H9 (cell line): Measurements from ENCODE around the gene BCAS3. TPM values are rescaled to one million over a fixed set of nuclear protein-coding genes. Genes with fewer than 3 reads are reported as not detected.

ENCODE experiments used
- DNase-seq: peaks from one replicate; pipeline ENCODE4 v3.0.0-alpha.2; 2017
- H2AFZ ChIP-seq: one replicate; pipeline ENCODE4 v1.6.1; 2013; ENCODE audit warnings: mild to moderate bottlenecking, low read length, control low read depth, moderate library complexity
- H2AK5ac ChIP-seq: 2 replicates; pipeline ENCODE4 v1.6.1; 2013; ENCODE audit warnings: low read length, control low read depth, mixed read lengths; ENCODE audit not compliant: insufficient read length
- H2BK120ac ChIP-seq: one replicate; pipeline ENCODE4 v1.6.1; 2013; ENCODE audit warnings: low read depth, mild to moderate bottlenecking, low read length, control low read depth, inconsistent platforms; ENCODE audit not compliant: poor library complexity, severe bottlenecking
- H2BK12ac ChIP-seq: 2 replicates; pipeline ENCODE4 v1.6.1; 2013; ENCODE audit warnings: low read length, control low read depth, mixed read lengths, low read depth; ENCODE audit not compliant: insufficient read length
- H2BK15ac ChIP-seq: 2 replicates; pipeline ENCODE4 v1.6.1; 2013; ENCODE audit warnings: low read depth, low read length, control low read depth
- H2BK20ac ChIP-seq: one replicate; pipeline ENCODE4 v1.6.1; 2013; ENCODE audit warnings: low read depth, mild to moderate bottlenecking, low read length, control low read depth, inconsistent platforms; ENCODE audit not compliant: poor library complexity, severe bottlenecking
- H2BK5ac ChIP-seq: 2 replicates; pipeline ENCODE4 v1.6.1; 2013; ENCODE audit warnings: low read length, control low read depth, mixed read lengths; ENCODE audit not compliant: insufficient read length
- H3K14ac ChIP-seq: 2 replicates; pipeline ENCODE4 v1.6.1; 2013; ENCODE audit warnings: low read length, control low read depth; ENCODE audit not compliant: insufficient read depth
- H3K18ac ChIP-seq: 2 replicates; pipeline ENCODE4 v1.6.1; 2013; ENCODE audit warnings: low read depth, mild to moderate bottlenecking, mixed read lengths, low read length, control low read depth; ENCODE audit not compliant: insufficient read length
- H3K23ac ChIP-seq: 2 replicates; pipeline ENCODE4 v1.6.1; 2013; ENCODE audit warnings: low read length, control low read depth, mixed read lengths, low read depth; ENCODE audit not compliant: insufficient read length
- H3K23me2 ChIP-seq: 2 replicates; pipeline ENCODE4 v1.6.1; 2013; ENCODE audit warnings: low read depth, mild to moderate bottlenecking, mixed read lengths, low read length, control low read depth; ENCODE audit not compliant: insufficient read length, poor library complexity, severe bottlenecking
- H3K27ac ChIP-seq: 2 replicates; pipeline ENCODE4 v1.5.1; 2013; ENCODE audit warnings: low read length, control low read depth, mixed read lengths, low read depth; ENCODE audit not compliant: insufficient read length
- H3K27me3 ChIP-seq: 2 replicates; pipeline ENCODE4 v1.6.1; 2013; ENCODE audit warnings: low read length, control low read depth, inconsistent platforms; ENCODE audit not compliant: insufficient read depth
- H3K4ac ChIP-seq: 2 replicates; pipeline ENCODE4 v1.6.1; 2013; ENCODE audit warnings: low read depth, mild to moderate bottlenecking, control low read depth, inconsistent platforms, low read length, moderate library complexity
- H3K4me1 ChIP-seq: 2 replicates; pipeline ENCODE4 v1.6.1; 2013; ENCODE audit warnings: low read length, control low read depth, inconsistent platforms; ENCODE audit not compliant: insufficient read depth
- H3K4me2 ChIP-seq: 2 replicates; pipeline ENCODE4 v1.6.1; 2013; ENCODE audit warnings: low read length, control low read depth, mixed read lengths; ENCODE audit not compliant: insufficient read length, insufficient read depth
- H3K56ac ChIP-seq: 2 replicates; pipeline ENCODE4 v1.6.1; 2013; ENCODE audit warnings: low read depth, mild to moderate bottlenecking, mixed read lengths, low read length, control low read depth; ENCODE audit not compliant: insufficient read length
- H3K79me1 ChIP-seq: 2 replicates; pipeline ENCODE4 v1.6.1; 2013; ENCODE audit warnings: low read depth, mild to moderate bottlenecking, moderate library complexity, low read length, control low read depth, inconsistent platforms; ENCODE audit not compliant: insufficient read depth, poor library complexity, severe bottlenecking
- H3K79me2 ChIP-seq: 2 replicates; pipeline ENCODE4 v1.6.1; 2013; ENCODE audit warnings: low read length, control low read depth, inconsistent platforms; ENCODE audit not compliant: insufficient read depth
- H3K9ac ChIP-seq: 2 replicates; pipeline ENCODE4 v1.6.1; 2013; ENCODE audit warnings: low read length, control low read depth, mixed read lengths; ENCODE audit not compliant: insufficient read length; ENCODE audit errors: extremely low read depth
- H3K9me3 ChIP-seq: one replicate; pipeline ENCODE4 v1.6.1; 2013; ENCODE audit warnings: low read depth, low read length, inconsistent platforms; ENCODE audit not compliant: control insufficient read depth
- H3T11ph ChIP-seq: one replicate; pipeline ENCODE4 v1.6.1; 2013; ENCODE audit warnings: mild to moderate bottlenecking, low read length, control low read depth, inconsistent platforms
- H4K20me1 ChIP-seq: one replicate; pipeline ENCODE4 v1.6.1; 2013; ENCODE audit not compliant: control insufficient read depth, insufficient read length, insufficient read depth
- H4K5ac ChIP-seq: 2 replicates; pipeline ENCODE4 v1.6.1; 2013; ENCODE audit warnings: low read depth, mild to moderate bottlenecking, mixed read lengths, low read length, control low read depth; ENCODE audit not compliant: insufficient read length
- H4K8ac ChIP-seq: replicated peaks from 2 replicates; pipeline ENCODE4 v1.6.1; 2013; ENCODE audit warnings: low read length, control low read depth, mixed read lengths, low read depth; ENCODE audit not compliant: insufficient read length
- H4K91ac ChIP-seq: 2 replicates; pipeline ENCODE4 v1.6.1; 2013; ENCODE audit warnings: low read depth, mild to moderate bottlenecking, moderate library complexity, mixed read lengths, low read length, control low read depth; ENCODE audit not compliant: insufficient read length
- H3K27ac Mint-ChIP-seq, 3 experiments: 2 replicates in 2 of 3; 3 replicates in 1 of 3; pipeline ENCODE4 v1.8.0; 2020 to 2021; ENCODE audit warnings: mixed read lengths in 3 of 3, mild to moderate bottlenecking in 1 of 3, moderate library complexity in 1 of 3
- H3K27me3 Mint-ChIP-seq: 2 replicates; pipeline ENCODE4 v1.8.0; 2021; ENCODE audit warnings: low read depth, mild to moderate bottlenecking, moderate library complexity, mixed read lengths
- H3K36me3 Mint-ChIP-seq, 3 experiments: 2 replicates in 2 of 3; 3 replicates in 1 of 3; pipeline ENCODE4 v1.8.0; 2020 to 2021; ENCODE audit warnings: low read depth in 3 of 3, mixed read lengths in 3 of 3; ENCODE audit not compliant: insufficient read depth in 1 of 3
- H3K4me1 Mint-ChIP-seq, 2 experiments: 2 replicates each; pipeline ENCODE4 v1.8.0; 2020; ENCODE audit warnings: mixed read lengths in 2 of 2
- H3K4me3 Mint-ChIP-seq, 2 experiments: 2 replicates in 1 of 2; 3 replicates in 1 of 2; pipeline ENCODE4 v1.8.0; 2020 to 2021; ENCODE audit warnings: mild to moderate bottlenecking in 2 of 2, mixed read lengths in 2 of 2, moderate library complexity in 1 of 2
- H3K9me3 Mint-ChIP-seq, 2 experiments: 2 replicates in 1 of 2; 3 replicates in 1 of 2; pipeline ENCODE4 v1.8.0; 2020; ENCODE audit warnings: mild to moderate bottlenecking in 2 of 2, mixed read lengths in 2 of 2, moderate library complexity in 1 of 2
- CTCF ChIP-seq: fragments of 200-600 bp; sonication (generic); conservative IDR thresholded peaks from 3 replicates; pipeline ENCODE4 v1.8.0; 2021; ENCODE audit warnings: antibody characterized with exemption, mild to moderate bottlenecking
- WGBS: extraction: QIAGEN DNeasy Blood & Tissue Kit; methylation state at CpG from one replicate; pipeline ENCODE4 v1.1.7; 2013; ENCODE audit warnings: missing lambda C conversion rate, low lambda C conversion rate, mixed read lengths; ENCODE audit not compliant: insufficient read length; ENCODE audit errors: extremely low coverage; 5-methylcytosine and 5-hydroxymethylcytosine counted together
- total RNA-seq: library from RNA; stranded (reverse); gene quantifications from 2 replicates; pipeline ENCODE4 v1.2.1, GENCODE V29; 2021

The BCAS3 gene
- total RNA-seq, 1 experiment from 2014 or later, result 22.4 TPM

DNA sequence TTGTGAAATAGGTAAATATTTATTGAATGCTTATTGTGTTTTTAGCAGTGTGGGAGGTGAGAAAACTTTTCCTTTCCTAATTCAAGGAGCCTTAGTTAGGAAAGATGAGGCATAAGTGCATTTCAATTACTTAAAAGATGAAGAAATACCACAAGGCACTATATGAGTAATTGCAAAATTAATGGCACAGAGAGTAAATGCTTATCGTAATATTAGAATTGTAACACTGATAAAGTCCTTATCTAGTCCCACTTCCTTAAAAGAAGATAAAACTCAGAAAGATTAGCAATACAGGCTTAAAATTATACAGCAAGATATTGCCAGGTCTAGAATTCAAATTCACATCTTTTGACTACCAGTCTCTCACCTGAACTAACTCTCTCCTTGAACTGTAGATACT is 489.4 kb downstream of the BCAS3 start:
- H3K27me3 Mint-ChIP-seq, result no peaks in the 10 kb centered on the region
- no peak overlapping the region for H2BK15ac ChIP-seq
- no peak overlapping the region for H3K27ac ChIP-seq

More for the DNA sequence above, 489.4 kb downstream of the BCAS3 start:
- H3K36me3 Mint-ChIP-seq, result peaks cover 5 to 12% (median 7%) of the 10 kb centered on the region in 3 experiments; a peak in 6 of 7 replicates
- peaks cover 5 to 8% of the 10 kb centered on the region in 2 experiments; a peak in 3 of 5 replicates for H3K9me3 Mint-ChIP-seq
- Histone ChIP-seq H3K9ac (no peak overlapping the region), H3K27me3 (no peaks in the 10 kb centered on the region), H3K4ac (no peak overlapping the region), H2BK20ac (no peak overlapping the region), H3K23me2 (no peaks in the 10 kb centered on the region), H2BK12ac (no peak overlapping the region), H2BK120ac (no peak overlapping the region), H3K56ac (no peak overlapping the region), H4K91ac (no peak overlapping the region), H3K18ac (no peak overlapping the region), H3K4me2 (no peak overlapping the region), H2BK5ac (no peak overlapping the region), H4K5ac (no peak overlapping the region), H2AFZ (no peak overlapping the region), H3K9me3 (no peaks in the 10 kb centered on the region), H3K23ac (no peak overlapping the region), H4K8ac (no peak overlapping the region), H2AK5ac (no peak overlapping the region), H3K14ac (no peak overlapping the region), H3K79me2 (no peaks in the 10 kb centered on the region), H3T11ph (no peak overlapping the region), H3K4me1 (no peaks in the 10 kb centered on the region; the same call in 1 of the 2 replicates), H4K20me1 (no peaks in the 10 kb centered on the region), H3K79me1 (no peaks in the 10 kb centered on the region)
- H3K4me3 Mint-ChIP-seq, result no peak overlapping the region
- H3K4me1 Mint-ChIP-seq, result peaks cover 2 to 3% of the 10 kb centered on the region in 2 experiments
- H3K27ac Mint-ChIP-seq, result no peak overlapping the region
- DNase-seq, result no peak
- no CpG with 5 or more reads among the region's 1 CpG for WGBS
- TF ChIP-seq CTCF, result no peak
